Neural cell (in vitro differentiated cells): ENCODE data around the gene KRTAP4-6. TPM values are rescaled to one million over a fixed set of nuclear protein-coding genes. Genes with fewer than 3 reads are reported as not detected.

ENCODE experiments used
- H2AFZ ChIP-seq: fragments of 200-600, 300-800 bp; sonication (generic), shearing (Covaris generic); 2 replicates; pipeline ENCODE4 v1.6.0; 2014; ENCODE audit warnings: low read depth, mild to moderate bottlenecking, antibody characterized with exemption, low read length, moderate library complexity
- H3F3A ChIP-seq: fragments of 200-600 bp; shearing (Covaris generic); 2 replicates; pipeline ENCODE4 v1.6.1; 2016; ENCODE audit warnings: mild to moderate bottlenecking, moderate library complexity, mixed read lengths, antibody characterized with exemption, low read length; ENCODE audit not compliant: insufficient read depth, poor library complexity, severe bottlenecking
- H3K27ac ChIP-seq: fragments of 200-600, 300-800 bp; sonication (generic), shearing (Covaris generic); 2 replicates; pipeline ENCODE4 v1.5.1; 2014; ENCODE audit warnings: mild to moderate bottlenecking, low read length, moderate library complexity
- H3K27me3 ChIP-seq: fragments of 300-800, 200-600 bp; sonication (generic), shearing (Covaris generic); 2 replicates; pipeline ENCODE4 v1.6.0; 2014; ENCODE audit warnings: mild to moderate bottlenecking, low read depth, low read length, moderate library complexity; ENCODE audit not compliant: insufficient read depth
- H3K36me3 ChIP-seq: fragments of 300-800, 200-600 bp; sonication (generic), shearing (Covaris generic); 2 replicates; pipeline ENCODE4 v1.5.1; 2014; ENCODE audit warnings: mild to moderate bottlenecking, antibody characterized with exemption, low read length, moderate library complexity; ENCODE audit not compliant: insufficient read depth
- H3K4me2 ChIP-seq: fragments of 300-800, 200-600 bp; sonication (generic), shearing (Covaris generic); 2 replicates; pipeline ENCODE4 v1.6.0; 2014; ENCODE audit warnings: mild to moderate bottlenecking, low read length
- H3K4me3 ChIP-seq: fragments of 300-800, 200-600 bp; sonication (generic), shearing (Covaris generic); 2 replicates; pipeline ENCODE4 v1.5.1; 2014; ENCODE audit warnings: mild to moderate bottlenecking, low read length, moderate library complexity
- H3K79me2 ChIP-seq: fragments of 200-600 bp; shearing (Covaris generic); replicated peaks from 2 replicates; pipeline ENCODE4 v1.6.0; 2014; ENCODE audit warnings: mild to moderate bottlenecking, low read length, moderate library complexity; ENCODE audit not compliant: insufficient read depth
- H3K9ac ChIP-seq: fragments of 300-800, 200-600 bp; sonication (generic), shearing (Covaris generic); 2 replicates; pipeline ENCODE4 v1.6.1; 2016; ENCODE audit warnings: mild to moderate bottlenecking, low read length, mixed read lengths
- H3K9me2 ChIP-seq: fragments of 200-600 bp; shearing (Covaris generic); 2 replicates; pipeline ENCODE4 v1.6.1; 2016; ENCODE audit warnings: mild to moderate bottlenecking, low read length, mixed read lengths; ENCODE audit not compliant: insufficient read depth
- H3K9me3 ChIP-seq: fragments of 200-600, 300-800 bp; sonication (generic), shearing (Covaris generic); 2 replicates; pipeline ENCODE4 v1.6.1; 2016; ENCODE audit warnings: mild to moderate bottlenecking, mixed run types, low read length, moderate library complexity, mixed read lengths
- H4K20me1 ChIP-seq: fragments of 200-600 bp; shearing (Covaris generic); 2 replicates; pipeline ENCODE4 v1.6.1; 2016; ENCODE audit warnings: mild to moderate bottlenecking, mixed run types; ENCODE audit not compliant: insufficient read depth
- EP300 ChIP-seq: fragments of 450-650 bp; conservative IDR thresholded peaks from 2 replicates; pipeline ENCODE4 v1.6.1; 2014; ENCODE audit warnings: antibody characterized with exemption, mild to moderate bottlenecking, moderate library complexity; ENCODE audit not compliant: poor library complexity, severe bottlenecking
- EZH2 ChIP-seq: fragments of 200-600, 300-800 bp; shearing (Covaris generic), sonication (generic); IDR thresholded peaks from 2 replicates; pipeline ENCODE4 v1.6.1; 2014; ENCODE audit warnings: antibody characterized with exemption, low read length, borderline replicate concordance, mild to moderate bottlenecking; ENCODE audit not compliant: insufficient read depth, poor library complexity, severe bottlenecking
- MXI1 ChIP-seq: fragments of 450-650 bp; conservative IDR thresholded peaks from 2 replicates; pipeline ENCODE4 v1.6.1; 2014; ENCODE audit warnings: antibody characterized with exemption, mild to moderate bottlenecking; ENCODE audit not compliant: poor library complexity, severe bottlenecking
- POLR2AphosphoS5 ChIP-seq: IDR thresholded peaks from 2 replicates; pipeline ENCODE4 v1.6.1; 2012
- RAD21 ChIP-seq: fragments of 450-650 bp; conservative IDR thresholded peaks from 2 replicates; pipeline ENCODE4 v1.6.1; 2014; ENCODE audit warnings: antibody characterized with exemption, mild to moderate bottlenecking, moderate library complexity
- SMC3 ChIP-seq: fragments of 450-650 bp; conservative IDR thresholded peaks from 2 replicates; pipeline ENCODE4 v1.6.1; 2014; ENCODE audit warnings: antibody characterized with exemption, mild to moderate bottlenecking, moderate library complexity; ENCODE audit not compliant: poor library complexity
- TAF1 ChIP-seq: IDR thresholded peaks from 2 replicates; pipeline ENCODE4 v1.6.1; 2012; ENCODE audit warnings: low read depth
- polyA plus RNA-seq: library from polyadenylated mRNA; depleted of rRNA; stranded (reverse); fragments of >200 nt; gene quantifications from 2 replicates; pipeline ENCODE4 v1.2.3, GENCODE V29; 2014
- TF ChIP-seq, protein P1 (sequence below): fragments of 450-650 bp; IDR thresholded peaks from 2 replicates; pipeline ENCODE4 v1.5.1; 2014; ENCODE audit warnings: antibody characterized with exemption, mild to moderate bottlenecking, moderate library complexity; ENCODE audit not compliant: poor library complexity, severe bottlenecking
- TF ChIP-seq, protein P2 (sequence below): IDR thresholded peaks from 2 replicates; pipeline ENCODE4 v1.6.1; 2012; ENCODE audit warnings: borderline replicate concordance

The KRTAP4-6 gene
- polyA plus RNA-seq, 1 donor from 2014 or later: not detected

GRCh38 chr17:41133880-41134735, 6.2 kb downstream of the KRTAP4-6 start:
- TF ChIP-seq, protein P1, sequence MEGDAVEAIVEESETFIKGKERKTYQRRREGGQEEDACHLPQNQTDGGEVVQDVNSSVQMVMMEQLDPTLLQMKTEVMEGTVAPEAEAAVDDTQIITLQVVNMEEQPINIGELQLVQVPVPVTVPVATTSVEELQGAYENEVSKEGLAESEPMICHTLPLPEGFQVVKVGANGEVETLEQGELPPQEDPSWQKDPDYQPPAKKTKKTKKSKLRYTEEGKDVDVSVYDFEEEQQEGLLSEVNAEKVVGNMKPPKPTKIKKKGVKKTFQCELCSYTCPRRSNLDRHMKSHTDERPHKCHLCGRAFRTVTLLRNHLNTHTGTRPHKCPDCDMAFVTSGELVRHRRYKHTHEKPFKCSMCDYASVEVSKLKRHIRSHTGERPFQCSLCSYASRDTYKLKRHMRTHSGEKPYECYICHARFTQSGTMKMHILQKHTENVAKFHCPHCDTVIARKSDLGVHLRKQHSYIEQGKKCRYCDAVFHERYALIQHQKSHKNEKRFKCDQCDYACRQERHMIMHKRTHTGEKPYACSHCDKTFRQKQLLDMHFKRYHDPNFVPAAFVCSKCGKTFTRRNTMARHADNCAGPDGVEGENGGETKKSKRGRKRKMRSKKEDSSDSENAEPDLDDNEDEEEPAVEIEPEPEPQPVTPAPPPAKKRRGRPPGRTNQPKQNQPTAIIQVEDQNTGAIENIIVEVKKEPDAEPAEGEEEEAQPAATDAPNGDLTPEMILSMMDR: no peak
- TF ChIP-seq EZH2 (no peak), TAF1 (no peak), RAD21 (no peak), EP300 (no peak), POLR2AphosphoS5 (no peak), MXI1 (no peak), SMC3 (no peak)
- TF ChIP-seq, protein P2, sequence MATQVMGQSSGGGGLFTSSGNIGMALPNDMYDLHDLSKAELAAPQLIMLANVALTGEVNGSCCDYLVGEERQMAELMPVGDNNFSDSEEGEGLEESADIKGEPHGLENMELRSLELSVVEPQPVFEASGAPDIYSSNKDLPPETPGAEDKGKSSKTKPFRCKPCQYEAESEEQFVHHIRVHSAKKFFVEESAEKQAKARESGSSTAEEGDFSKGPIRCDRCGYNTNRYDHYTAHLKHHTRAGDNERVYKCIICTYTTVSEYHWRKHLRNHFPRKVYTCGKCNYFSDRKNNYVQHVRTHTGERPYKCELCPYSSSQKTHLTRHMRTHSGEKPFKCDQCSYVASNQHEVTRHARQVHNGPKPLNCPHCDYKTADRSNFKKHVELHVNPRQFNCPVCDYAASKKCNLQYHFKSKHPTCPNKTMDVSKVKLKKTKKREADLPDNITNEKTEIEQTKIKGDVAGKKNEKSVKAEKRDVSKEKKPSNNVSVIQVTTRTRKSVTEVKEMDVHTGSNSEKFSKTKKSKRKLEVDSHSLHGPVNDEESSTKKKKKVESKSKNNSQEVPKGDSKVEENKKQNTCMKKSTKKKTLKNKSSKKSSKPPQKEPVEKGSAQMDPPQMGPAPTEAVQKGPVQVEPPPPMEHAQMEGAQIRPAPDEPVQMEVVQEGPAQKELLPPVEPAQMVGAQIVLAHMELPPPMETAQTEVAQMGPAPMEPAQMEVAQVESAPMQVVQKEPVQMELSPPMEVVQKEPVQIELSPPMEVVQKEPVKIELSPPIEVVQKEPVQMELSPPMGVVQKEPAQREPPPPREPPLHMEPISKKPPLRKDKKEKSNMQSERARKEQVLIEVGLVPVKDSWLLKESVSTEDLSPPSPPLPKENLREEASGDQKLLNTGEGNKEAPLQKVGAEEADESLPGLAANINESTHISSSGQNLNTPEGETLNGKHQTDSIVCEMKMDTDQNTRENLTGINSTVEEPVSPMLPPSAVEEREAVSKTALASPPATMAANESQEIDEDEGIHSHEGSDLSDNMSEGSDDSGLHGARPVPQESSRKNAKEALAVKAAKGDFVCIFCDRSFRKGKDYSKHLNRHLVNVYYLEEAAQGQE: no peak
- no peaks in the 10 kb centered on the region for H3F3A ChIP-seq
- H3K36me3 ChIP-seq: no peaks in the 10 kb centered on the region
- no peak overlapping the region for H3K4me3 ChIP-seq
- H3K27ac ChIP-seq: no peak overlapping the region
- no peak overlapping the region for H3K4me2 ChIP-seq
- H3K9me2 ChIP-seq: no peaks in the 10 kb centered on the region
- no peaks in the 10 kb centered on the region for H3K27me3 ChIP-seq
- no peak overlapping the region for H3K9ac ChIP-seq
- no peak overlapping the region for H2AFZ ChIP-seq
- H4K20me1 ChIP-seq: no peaks in the 10 kb centered on the region
- no peaks in the 10 kb centered on the region for H3K79me2 ChIP-seq
- H3K9me3 ChIP-seq: no peaks in the 10 kb centered on the region

- no peak overlapping the region for H3K9ac ChIP-seq
- H3K9me3 ChIP-seq: no peaks in the 10 kb centered on the region
- no peaks in the 10 kb centered on the region for H3K27me3 ChIP-seq
- no peaks in the 10 kb centered on the region for H3K36me3 ChIP-seq
- no peak overlapping the region for H3K27ac ChIP-seq
- H3K79me2 ChIP-seq: no peaks in the 10 kb centered on the region
- no peaks in the 10 kb centered on the region for H3K9me2 ChIP-seq
- H3K4me2 ChIP-seq: no peak overlapping the region
- TF ChIP-seq SMC3: no peak
- TF ChIP-seq RAD21: no peak
- TF ChIP-seq, protein P2: no peak
- no peak for TF ChIP-seq EZH2
- TF ChIP-seq, protein P1: no peak
- TF ChIP-seq EP300: no peak
- no peak for TF ChIP-seq TAF1
- H3K4me3 ChIP-seq: no peak overlapping the region
- no peaks in the 10 kb centered on the region for H4K20me1 ChIP-seq
- no peak overlapping the region for H2AFZ ChIP-seq
- no peaks in the 10 kb centered on the region for H3F3A ChIP-seq
Observed at GRCh38 chr17:41131979-41132378, 8.4 kb downstream of the KRTAP4-6 start.
